ENCODE data around the gene KIAA1958.

- TF ChIP-seq SUZ12 (IDR thresholded peaks at IDR 0.05; ENCODE audit: low read length) (no peak), POLR2A (IDR thresholded peaks at IDR 0.05; ENCODE audit: control extremely low read depth in 1 of 2, low read depth in 2 of 2, low read length in 2 of 2) (no peak), TAF1 (IDR thresholded peaks at IDR 0.05; ENCODE audit: low read depth, low read length) (no peak), CREB1 (IDR thresholded peaks at IDR 0.05) (no peak)
Measured at GRCh38 chr9:112554516-112554915, 67.9 kb downstream of the KIAA1958 start.

Data from H1 (cell line).